Left ventricle myocardium superior (tissue), 1 donor: Measurements from ENCODE around the gene MYO7A. TPM values are rescaled to one million over a fixed set of nuclear protein-coding genes. Genes with fewer than 3 reads are reported as not detected.

Experiments used
- ATAC-seq: fragments of 200-7000 bp; cut with Tn5 transposase; one replicate; pipeline ENCODE4 v1.9.1; 2020; ENCODE audit warnings: mild to moderate bottlenecking, moderate library complexity
- DNase-seq: peaks from one replicate; pipeline ENCODE4 v3.0.0-alpha.2; 2020
- intact Hi-C: fragments of 100-400 bp; cut with micrococcal nuclease; formaldehyde crosslinking; loops from one replicate; pipeline ENCODE4 v1.11.0; 2022
- total RNA-seq: library from RNA; stranded (reverse); fragmentation: NEBNext Ultra II Directional; extraction: Animal tissue kit (Norgen Biotek cat#: 25700); gene quantifications from one replicate; pipeline ENCODE4 v1.2.1, GENCODE V29; 2021
- donor health status: DM: no; HTN: yes; CAD: no; lungs with severe emphysema.

MYO7A gene
- total RNA-seq, 1 donor from 2014 or later: 4.6 TPM

DNA sequence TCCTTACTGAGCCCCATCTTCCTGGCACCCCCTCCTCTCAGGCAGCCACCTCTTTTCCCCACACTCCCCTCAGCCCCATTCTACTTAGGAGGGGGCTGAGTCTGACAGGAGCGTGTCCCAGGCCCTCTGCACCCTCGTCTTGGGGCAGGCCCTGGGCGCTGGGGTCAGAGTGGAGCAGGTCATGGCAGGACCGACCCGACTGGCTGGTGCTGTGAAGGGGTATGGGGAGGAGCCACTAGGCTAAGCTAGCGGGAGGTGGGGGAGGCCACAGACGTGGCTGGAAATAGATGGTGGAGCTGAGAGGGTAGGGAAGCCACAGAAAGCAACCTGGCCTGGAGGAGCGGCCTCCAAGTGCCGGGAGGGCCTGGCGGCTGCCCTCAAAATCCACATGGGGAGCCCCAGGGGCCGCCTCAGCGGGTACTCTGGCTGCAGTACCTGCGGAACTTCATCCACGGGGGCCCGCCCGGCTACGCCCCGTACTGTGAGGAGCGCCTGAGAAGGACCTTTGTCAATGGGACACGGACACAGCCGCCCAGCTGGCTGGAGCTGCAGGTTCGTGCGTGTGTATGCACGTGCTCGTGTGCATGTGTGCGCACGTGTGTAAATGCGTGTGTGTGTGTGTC lies 61.7 kb downstream of the MYO7A start:
- intact Hi-C loops: loop anchor here (2.0 kb wide), 1 partner anchor 63 kb away; no protein-coding TSS in a partner anchor
- no peak for ATAC-seq

DNA sequence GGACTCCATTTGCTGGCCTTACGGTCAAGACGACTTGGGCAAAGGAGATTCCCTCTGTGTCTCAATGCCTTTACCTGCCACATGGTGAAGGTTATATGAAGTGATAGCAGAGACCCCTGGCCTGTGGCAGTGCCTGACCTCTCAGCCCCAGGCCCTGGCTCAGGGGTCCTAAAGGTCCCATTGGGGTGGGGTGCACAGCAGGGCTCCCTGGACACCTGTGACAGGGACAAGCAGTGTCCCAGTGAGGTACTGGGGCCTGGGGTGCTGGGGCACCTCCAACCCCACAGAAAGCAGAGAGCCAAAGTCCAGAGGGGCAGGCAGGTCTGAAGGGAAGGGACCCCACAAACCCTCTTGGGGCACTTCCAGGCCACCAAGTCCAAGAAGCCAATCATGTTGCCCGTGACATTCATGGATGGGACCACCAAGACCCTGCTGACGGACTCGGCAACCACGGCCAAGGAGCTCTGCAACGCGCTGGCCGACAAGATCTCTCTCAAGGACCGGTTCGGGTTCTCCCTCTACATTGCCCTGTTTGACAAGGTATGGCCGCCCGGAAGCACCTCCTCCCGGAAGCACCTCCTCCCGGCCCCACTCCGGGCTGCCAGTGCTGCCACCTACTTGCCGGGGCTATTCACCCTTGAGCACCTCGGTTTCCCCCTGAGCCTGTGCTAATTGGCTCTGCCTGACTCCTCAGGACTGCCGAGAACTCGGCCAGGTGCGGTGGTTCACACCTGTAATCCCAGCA lies 62.5 kb downstream of the MYO7A start:
- DNase-seq: peak; percentile 25
- ATAC-seq: no peak
- intact Hi-C loops: no loop called here

More for the DNA sequence above, 61.7 kb downstream of the MYO7A start:
- DNase-seq: peak; percentile 25

DNA sequence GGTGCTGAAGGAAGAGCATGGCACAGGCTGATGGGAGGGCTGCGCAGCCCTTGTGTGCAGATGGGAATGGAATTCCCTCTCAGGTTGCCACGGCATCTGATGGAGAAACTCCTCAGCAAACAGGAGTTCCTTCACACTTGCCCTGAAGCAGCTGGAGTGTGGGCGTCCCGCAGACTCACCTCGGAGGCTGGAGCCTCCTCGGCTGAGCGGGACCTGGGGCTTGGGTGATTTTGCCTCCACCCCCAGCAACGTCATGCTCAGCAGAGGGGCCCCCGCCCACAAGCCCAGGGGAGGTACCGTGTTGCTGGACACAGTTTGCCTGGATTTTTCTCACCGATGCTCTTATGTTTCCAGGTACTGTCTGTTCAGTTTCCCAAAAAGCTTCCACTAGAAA lies 63.4 kb downstream of the MYO7A start:
- intact Hi-C loops: no loop called here
- ATAC-seq (no peak), DNase-seq (peak; percentile 2)

DNA sequence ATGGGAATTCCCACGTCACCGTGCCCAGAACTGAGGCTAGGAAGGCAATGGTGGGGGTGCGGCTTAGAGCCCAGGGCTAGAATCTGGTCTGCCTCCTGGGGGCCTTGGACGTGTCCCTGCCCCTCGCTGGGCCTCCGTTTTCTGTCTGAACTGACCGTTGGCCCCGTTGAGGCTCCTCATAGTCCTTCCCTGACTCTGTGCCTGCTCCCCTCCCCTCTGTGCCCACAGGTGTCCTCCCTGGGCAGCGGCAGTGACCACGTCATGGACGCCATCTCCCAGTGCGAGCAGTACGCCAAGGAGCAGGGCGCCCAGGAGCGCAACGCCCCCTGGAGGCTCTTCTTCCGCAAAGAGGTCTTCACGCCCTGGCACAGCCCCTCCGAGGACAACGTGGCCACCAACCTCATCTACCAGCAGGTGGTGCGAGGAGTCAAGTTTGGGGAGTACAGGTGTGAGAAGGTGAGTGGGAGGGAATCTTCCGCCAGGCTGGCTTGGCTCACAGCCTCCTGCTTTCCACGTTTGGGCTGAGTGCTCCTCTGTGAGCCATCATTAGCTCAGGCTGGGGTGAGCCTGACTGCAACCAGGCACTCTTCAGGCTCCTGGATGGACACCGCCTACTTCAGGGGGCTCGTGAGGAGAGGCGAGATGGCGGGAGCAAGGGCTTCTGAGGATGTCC lies 63.9 kb downstream of the MYO7A start:
- intact Hi-C loops: no loop called here
- ATAC-seq: peak; percentile 15
- peak; percentile 48 for DNase-seq

DNA sequence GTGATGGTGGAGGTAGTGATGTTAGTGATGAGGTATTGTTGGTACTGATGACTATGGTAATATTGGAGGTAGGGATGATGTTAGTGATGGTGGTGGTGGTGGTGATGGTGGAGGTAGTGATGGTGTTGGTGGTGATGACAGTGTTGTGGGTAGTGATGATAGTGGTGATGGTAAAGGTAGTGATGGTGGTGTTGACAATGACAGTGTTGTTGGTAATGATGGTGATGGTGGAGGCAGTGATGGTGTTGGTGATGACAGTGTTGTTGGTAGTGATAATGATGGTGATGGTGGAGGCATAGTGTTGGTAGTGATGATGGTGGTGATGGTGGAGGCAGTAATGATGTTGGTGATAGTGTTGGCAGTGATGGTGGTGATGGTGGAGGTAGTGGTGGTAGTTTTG lies 65.1 kb downstream of the MYO7A start:
- ATAC-seq (no peak), DNase-seq (no peak)
- intact Hi-C loops: no loop called here

DNA sequence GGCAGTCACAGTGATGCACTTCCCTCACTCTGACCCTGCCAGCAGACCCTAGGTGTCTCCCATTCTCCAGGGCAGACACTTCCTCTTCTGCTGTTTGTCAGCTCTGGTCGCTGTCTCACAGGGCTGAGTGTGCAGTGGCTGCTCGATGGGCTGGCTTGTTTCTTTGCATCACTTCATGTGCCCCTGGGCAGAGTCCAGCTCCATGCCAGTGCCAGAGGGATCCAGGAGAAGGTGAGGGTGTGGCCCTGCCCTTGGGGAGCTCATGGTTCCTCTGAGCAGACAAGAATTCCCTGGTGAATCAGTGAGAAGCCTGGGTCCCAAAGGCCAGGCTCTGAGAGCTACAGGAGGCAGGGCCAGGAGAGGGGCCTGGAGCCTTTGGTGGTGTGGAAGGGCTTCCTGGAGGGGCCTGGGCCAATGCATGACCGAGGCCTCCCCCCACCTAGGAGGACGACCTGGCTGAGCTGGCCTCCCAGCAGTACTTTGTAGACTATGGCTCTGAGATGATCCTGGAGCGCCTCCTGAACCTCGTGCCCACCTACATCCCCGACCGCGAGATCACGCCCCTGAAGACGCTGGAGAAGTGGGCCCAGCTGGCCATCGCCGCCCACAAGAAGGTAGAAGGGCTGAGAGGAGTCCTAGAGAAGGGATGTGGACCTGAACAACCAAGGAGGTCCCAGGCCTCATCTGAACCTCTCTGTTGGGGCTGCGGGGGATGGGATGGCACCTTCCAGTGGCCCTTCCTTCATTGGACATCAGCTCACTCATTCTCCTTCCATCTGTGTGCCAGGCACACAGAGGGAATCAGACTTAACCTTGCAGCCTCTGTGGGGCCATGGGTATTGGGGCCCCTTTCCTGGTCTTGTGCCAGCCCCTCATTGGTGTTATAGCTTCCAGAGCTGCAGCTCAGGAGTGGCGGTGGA lies 66.1 kb downstream of the MYO7A start:
- intact Hi-C loops: no loop called here
- DNase-seq: no peak
- no peak for ATAC-seq

DNA sequence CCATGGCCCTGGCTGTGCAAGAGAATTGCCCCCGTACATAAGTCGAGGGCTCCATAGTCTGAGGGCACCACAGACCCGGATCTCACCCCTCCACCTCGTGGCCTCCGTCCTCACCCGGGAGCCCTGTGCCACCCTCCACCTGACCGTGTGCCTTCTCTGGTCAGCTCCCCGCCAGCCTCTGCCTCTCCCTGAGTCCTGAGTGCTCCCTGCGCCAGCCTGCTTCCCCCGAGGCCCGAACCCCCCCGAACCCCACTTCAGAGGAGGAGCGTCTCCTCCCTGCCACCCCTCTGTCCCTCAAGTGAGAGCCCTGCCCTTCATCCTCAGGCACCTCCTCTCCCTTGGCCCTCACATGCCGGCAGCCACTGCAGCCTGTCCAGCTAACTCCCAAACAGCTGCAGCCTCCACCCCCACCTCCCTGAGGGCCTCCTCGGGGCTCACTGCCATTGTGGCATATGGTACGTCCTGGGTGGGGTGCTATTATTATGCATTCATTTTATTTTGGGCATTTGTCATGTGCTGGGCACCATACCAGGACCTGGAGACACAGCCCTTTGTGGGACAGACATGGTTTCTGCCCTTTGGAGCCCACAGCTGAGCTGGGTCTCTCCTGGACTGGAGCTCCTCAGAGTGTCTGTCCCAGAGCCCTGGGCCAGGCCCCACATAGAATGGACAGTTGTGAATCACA lies 67.2 kb downstream of the MYO7A start:
- peak; percentile 59 for DNase-seq
- intact Hi-C loops: no loop called here
- ATAC-seq: peak; percentile 67

DNA sequence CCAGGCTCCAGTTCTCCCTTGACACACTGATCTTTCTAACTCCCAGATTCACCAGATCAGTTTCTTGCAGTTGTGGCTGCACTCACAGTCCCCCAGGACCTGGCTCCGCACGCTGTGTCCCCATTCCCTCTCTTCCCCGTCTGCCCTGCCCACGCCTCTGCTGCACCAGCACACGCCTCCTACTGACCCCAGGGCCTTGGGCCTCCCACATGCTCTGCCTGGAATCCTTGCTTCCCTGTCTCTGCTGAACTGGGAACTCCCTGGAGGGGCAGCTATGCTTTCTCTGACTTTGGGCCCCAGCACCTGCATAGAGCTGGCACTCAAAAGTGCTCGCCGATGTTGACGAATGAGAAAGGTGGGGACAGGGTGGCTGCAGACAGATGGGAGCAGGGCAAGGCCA lies 68.9 kb downstream of the MYO7A start:
- no peak for ATAC-seq
- intact Hi-C loops: no loop called here

DNA sequence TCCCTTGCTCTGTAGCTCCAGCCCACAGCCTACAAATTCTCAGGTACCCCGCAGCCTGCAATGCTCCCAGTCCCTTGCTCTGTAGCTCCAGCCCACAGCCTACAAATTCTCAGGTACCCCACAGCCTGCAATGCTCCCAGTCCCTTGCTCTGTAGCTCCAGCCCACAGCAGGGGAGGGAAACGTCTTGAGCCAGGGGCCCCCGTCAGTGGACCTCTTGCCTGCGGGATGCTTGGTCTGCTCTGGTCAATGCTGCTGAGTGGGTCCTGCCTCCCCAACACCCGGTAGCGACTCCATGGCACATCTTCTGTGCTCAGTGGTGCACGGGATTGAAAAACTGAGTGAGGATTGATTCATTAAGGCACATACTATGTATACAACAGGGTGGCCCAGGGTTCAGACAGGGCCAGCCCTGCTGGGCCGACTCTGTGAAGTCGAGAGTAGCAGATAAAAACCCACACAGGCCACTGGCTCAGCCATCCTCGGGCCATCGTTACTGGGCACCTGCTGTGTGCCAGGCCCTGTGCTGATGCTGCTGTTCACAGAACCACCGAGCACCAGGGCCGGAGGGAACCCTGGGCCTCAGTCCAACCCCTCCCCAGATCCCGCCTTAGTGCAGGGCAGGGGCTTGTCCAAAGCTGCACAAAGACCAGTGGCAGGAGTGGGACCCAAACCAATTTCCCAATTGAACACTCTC lies 69.7 kb downstream of the MYO7A start:
- intact Hi-C loops: no loop called here
- no peak for DNase-seq
- ATAC-seq: no peak

More for the DNA sequence above, 68.9 kb downstream of the MYO7A start:
- DNase-seq: no peak

DNA sequence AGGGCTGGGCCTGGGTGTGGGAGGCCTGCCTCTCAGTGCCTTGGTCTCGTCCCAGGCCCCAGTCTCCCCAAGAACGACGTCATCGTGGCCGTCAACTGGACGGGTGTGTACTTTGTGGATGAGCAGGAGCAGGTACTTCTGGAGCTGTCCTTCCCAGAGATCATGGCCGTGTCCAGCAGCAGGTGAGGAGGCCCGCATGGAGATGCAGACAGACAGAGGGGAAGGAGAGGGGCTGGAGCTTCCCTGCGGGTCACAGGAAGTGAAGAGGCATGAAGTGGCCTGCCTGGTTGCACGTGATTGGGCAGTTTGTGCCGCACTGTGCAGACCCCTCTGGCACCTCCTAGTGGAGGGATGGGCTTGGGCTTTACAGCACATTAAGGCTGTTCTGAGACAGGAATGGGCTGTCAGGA lies 70.4 kb downstream of the MYO7A start:
- DNase-seq: no peak
- intact Hi-C loops: no loop called here
- ATAC-seq: no peak

DNA sequence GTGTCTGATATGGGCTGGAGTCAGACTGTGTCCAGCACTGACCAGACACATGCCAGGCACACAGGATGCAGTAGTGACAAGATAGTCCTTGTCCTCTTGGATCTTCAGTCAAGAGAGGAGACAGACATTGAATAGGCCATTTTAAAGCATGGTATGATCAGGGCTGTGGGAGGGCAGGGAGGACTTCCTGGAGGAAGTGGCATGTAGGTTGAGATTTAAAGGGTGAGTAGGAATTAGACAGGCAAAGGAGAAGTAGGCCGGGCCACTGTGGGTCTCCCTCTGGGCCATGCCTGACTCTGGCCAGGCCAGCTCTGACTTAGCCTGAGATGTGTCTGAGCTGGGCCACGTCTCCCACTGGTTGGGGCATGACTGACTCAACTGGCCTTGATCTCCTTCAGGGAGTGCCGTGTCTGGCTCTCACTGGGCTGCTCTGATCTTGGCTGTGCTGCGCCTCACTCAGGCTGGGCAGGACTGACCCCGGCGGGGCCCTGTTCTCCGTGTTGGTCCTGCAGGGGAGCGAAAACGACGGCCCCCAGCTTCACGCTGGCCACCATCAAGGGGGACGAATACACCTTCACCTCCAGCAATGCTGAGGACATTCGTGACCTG lies 71.2 kb downstream of the MYO7A start:
- no peak for ATAC-seq
- no peak for DNase-seq
- intact Hi-C loops: no loop called here

DNA sequence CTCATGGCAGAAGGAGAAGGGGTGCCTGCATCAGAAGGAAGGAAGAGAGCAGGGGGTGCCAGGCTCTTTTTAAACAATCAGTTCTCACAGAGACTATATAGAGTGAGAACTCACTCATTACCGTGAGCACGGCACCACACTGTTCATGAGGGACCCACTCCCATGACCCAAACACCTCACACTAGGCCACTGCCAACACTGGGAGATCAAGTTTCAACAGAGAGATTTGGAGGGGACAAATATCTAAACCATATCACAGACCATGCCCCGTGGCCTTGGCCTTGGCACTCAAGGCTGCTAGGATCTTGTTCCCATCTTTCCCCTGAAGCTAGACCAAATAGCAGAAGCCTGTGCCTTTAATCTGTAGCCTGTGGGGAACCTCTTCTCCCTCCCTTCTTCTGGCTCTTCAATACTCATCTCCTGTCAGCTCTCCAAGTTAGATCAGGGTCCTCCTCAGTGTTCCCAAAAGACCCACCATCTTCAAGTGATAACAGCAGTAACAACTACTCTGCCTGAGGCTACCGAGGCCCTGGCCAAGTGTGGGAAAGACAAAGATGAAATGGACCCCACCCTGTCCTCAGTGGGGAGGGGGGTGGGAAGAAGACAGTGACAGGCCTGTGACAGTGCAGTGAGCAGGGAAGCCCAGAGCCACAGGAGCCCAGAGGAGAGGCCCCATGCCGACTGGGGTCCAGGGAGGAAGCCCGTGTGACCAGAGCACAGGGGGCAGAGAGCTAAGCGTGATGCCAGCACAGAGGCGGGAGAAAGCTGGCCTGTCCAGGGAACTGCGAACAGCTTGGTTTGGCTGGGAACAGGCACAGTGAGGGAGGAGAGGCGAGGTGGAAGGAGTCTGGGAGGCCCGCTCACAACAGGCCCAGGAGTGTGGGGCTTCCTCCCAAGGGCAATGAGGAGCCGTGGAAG lies 72.6 kb downstream of the MYO7A start:
- DNase-seq: no peak
- ATAC-seq: no peak
- intact Hi-C loops: no loop called here

DNA sequence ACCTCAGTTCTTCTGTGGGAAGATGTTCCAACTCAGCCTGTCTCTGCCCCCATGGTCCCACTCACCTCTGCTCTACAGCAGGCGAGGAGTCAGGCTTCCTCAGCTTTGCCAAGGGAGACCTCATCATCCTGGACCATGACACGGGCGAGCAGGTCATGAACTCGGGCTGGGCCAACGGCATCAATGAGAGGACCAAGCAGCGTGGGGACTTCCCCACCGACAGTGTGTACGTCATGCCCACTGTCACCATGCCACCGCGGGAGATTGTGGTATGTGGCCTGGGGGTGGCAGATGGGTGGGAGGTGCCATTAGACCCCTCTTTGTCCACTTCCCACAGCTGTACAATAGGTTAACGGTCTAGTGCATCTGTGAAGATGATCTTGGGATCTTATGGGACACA lies 73.3 kb downstream of the MYO7A start:
- ATAC-seq (no peak), DNase-seq (no peak)
- intact Hi-C loops: no loop called here

DNA sequence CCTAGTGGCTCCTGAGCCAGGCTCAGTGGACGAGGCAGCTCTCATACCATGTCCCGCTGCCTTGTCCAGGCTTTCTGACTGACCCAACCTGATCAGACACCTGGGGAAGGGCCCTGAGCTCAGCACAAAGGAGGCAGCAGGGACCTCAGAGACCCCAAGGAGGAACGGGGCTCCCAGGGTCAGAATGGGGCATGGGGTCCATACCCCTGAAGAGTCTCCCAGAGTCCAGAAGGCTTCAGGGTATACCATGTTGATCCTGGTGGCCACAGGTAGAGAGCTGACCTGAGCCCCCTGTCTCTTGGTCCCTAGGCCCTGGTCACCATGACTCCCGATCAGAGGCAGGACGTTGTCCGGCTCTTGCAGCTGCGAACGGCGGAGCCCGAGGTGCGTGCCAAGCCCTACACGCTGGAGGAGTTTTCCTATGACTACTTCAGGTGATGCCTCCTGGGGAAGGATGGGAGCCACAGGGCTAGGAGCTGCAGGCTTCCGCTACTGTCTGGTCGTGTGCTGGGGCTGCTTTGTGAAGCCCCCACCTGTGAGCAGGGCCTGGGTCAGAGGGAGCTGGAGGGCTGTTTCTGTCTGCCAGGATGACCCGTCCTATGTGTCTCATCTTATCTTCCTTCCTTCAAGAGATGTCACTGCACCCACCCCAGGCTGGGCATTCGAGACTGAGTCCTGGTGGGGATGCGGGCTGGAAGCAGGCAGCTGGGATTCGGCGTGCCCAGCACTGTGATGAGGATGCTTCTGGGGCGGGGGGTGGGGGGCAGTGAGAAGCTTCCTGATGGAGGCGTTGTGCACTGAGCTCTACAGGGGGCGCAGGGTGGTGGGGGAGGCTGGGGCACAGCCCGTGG lies 74.2 kb downstream of the MYO7A start:
- no peak for DNase-seq
- intact Hi-C loops: no loop called here
- ATAC-seq: no peak

DNA sequence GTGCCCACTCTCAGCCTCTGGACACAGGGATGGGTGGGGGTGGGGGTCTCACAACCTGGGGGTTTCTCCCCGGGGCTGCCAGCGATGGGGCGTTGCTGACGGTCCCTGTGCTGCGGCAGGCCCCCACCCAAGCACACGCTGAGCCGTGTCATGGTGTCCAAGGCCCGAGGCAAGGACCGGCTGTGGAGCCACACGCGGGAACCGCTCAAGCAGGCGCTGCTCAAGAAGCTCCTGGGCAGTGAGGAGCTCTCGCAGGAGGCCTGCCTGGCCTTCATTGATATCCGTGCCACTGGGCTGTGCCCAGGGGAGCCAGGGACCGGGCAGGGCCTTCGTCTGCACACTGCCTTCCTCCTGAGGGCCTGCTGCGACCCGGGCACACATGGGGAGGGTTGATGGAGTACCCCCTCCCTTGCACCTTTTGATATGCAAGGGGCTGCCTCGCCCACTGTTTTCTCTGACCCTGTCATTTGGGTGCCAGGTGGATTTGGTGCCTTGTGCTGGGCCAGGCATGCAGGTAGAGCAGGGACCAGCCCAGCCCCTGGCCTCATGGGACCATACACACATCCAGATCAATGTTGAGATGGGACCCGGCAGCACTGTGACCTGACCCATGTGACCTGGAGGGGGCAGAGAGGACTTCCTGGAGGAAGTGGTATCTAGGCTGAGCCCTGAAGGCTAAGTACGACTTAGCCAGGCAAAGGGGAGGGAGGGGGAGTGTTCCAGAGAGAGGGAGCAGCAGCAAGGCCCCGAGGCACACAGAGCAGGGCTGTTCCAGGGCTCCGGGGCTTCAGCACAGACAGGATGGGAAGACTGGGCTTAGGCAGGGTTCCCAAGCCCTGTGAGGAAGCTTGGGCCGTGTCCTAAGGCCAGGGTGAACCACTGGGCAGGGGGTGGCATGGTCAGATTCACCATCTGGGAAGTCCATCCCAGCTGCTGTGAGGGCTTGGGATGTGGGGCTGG lies 75.2 kb downstream of the MYO7A start:
- no peak for DNase-seq
- intact Hi-C loops: no loop called here
- ATAC-seq: no peak
